ENCODE results near the gene MAPK10. TPM values are rescaled to one million over a fixed set of nuclear protein-coding genes. Genes with fewer than 3 reads are reported as not detected.
A peak's percentile ranks its signal among the peaks of the same experiment; 100 is the strongest.
"Not testable (repeated sequence)": the region's sequence is repeated elsewhere in the genome, so short reads cannot be mapped to it uniquely, and the experiment has no call there.

The MAPK10 gene
- total RNA-seq, 4 donors from 2014 or later, result 2.0 to 16.8 (median 4.1) TPM

DNA sequence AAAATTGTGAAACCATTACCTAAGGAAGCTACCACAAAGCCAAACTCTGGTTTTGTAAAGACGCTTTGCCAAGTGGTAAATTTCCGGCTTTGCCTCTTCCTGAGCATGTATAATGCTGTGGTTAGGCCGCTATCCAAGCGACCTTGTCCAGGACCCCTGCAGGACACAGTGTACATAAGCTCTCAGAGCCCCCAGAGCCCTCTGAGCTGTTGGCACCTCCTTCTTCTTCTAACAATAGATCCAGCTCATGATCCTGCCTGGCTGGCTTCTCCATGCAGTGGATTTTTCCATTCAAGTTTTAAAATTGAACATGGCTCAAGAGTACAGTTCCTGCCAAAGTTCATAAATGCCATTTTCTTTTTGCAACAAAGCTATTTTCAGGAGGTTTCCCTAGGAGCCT lies 326.7 kb downstream of the MAPK10 start:
- 30% methylated on average over 4 of the region's 4 CpGs for WGBS
- no peaks in the 10 kb centered on the region for H3K27me3 ChIP-seq
- H3K27ac ChIP-seq, result peak overlapping the region; percentile 86
- H3K9me3 ChIP-seq, result no peaks in the 10 kb centered on the region
- no peaks in the 10 kb centered on the region for H3K36me3 ChIP-seq
- TF ChIP-seq POLR2A (IDR thresholded peaks at IDR 0.05) (no peak), EP300 (IDR thresholded peaks at IDR 0.05) (no peak), POLR2AphosphoS5 (IDR thresholded peaks at IDR 0.05) (no peak)
- TF ChIP-seq, protein P1, sequence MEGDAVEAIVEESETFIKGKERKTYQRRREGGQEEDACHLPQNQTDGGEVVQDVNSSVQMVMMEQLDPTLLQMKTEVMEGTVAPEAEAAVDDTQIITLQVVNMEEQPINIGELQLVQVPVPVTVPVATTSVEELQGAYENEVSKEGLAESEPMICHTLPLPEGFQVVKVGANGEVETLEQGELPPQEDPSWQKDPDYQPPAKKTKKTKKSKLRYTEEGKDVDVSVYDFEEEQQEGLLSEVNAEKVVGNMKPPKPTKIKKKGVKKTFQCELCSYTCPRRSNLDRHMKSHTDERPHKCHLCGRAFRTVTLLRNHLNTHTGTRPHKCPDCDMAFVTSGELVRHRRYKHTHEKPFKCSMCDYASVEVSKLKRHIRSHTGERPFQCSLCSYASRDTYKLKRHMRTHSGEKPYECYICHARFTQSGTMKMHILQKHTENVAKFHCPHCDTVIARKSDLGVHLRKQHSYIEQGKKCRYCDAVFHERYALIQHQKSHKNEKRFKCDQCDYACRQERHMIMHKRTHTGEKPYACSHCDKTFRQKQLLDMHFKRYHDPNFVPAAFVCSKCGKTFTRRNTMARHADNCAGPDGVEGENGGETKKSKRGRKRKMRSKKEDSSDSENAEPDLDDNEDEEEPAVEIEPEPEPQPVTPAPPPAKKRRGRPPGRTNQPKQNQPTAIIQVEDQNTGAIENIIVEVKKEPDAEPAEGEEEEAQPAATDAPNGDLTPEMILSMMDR (IDR thresholded peaks at IDR 0.05), result no peak
- peaks cover 26% of the 10 kb centered on the region for H3K4me1 ChIP-seq
- peak in 1 of 2 donors; percentile 63 for DNase-seq (ENCODE audit: low spot score in 2 of 2)
- H3K4me3 ChIP-seq, result peak overlapping the region; percentile 18

DNA sequence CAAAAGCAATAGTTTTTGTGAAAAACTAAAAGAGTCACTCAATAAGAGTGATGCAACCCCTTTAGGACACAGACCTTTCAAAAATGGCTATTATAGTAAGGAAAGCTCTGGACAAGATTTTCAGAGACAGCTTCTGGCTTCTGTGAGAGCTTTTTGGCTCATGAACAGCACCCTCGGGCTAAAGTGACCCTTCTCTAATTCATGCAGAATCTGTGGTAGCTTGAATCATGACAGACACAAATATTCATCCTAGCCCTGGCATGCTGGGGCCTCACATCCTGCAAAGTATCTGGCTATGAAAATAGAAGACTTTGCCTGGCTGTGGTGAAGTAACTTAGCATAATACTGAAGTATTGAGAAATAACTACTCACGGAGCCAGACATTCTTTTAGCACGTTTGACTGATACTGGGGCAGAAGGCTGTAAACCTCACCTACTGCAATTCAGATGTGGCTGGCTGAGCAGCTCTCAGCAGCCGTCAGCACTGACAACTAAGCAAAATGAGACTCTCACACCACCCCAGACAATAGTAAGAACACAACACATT lies 327.3 kb downstream of the MAPK10 start:
- H3K9me3 ChIP-seq, result no peaks in the 10 kb centered on the region
- H3K4me1 ChIP-seq, result peaks cover 26% of the 10 kb centered on the region
- DNase-seq (ENCODE audit: low spot score in 2 of 2), result no peak
- TF ChIP-seq, protein P1 (IDR thresholded peaks at IDR 0.05), result no peak
- TF ChIP-seq EP300 (IDR thresholded peaks at IDR 0.05) (no peak), POLR2A (IDR thresholded peaks at IDR 0.05) (no peak), POLR2AphosphoS5 (IDR thresholded peaks at IDR 0.05) (no peak)
- H3K27ac ChIP-seq, result peak overlapping the region; percentile 86
- 9% methylated on average over 4 of the region's 4 CpGs for WGBS
- H3K36me3 ChIP-seq, result no peaks in the 10 kb centered on the region
- H3K27me3 ChIP-seq, result no peaks in the 10 kb centered on the region
- peak overlapping the region; percentile 18 for H3K4me3 ChIP-seq

DNA sequence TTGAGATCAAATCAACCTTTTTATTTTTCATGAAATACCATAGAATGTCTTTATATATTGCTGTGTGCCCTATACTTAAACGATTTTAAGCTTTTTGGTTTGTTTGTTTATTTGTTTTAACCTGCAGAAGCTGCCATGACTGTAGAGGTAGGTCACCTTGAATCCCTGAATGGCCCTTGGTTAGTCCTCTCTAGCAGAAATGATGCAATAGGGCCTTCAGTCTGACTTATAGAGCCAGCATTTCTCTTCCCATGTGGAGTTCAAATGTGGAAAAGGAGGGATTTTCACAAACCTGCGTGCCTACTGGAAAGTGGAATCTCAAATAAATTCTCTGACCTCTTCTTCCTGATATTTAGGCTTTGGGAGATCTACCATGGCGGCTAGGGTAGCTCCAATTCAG lies 327.9 kb downstream of the MAPK10 start:
- Histone ChIP-seq H3K4me1 (peaks cover 26% of the 10 kb centered on the region), H3K4me3 (no peak overlapping the region), H3K36me3 (no peaks in the 10 kb centered on the region), H3K27me3 (no peaks in the 10 kb centered on the region), H3K9me3 (no peaks in the 10 kb centered on the region), H3K27ac (peak overlapping the region; percentile 86)
- TF ChIP-seq EP300 (IDR thresholded peaks at IDR 0.05) (no peak), POLR2AphosphoS5 (IDR thresholded peaks at IDR 0.05) (no peak), POLR2A (IDR thresholded peaks at IDR 0.05) (no peak)
- TF ChIP-seq, protein P1 (IDR thresholded peaks at IDR 0.05), result no peak
- DNase-seq (ENCODE audit: low spot score in 2 of 2), result no peak
- WGBS, result 87% methylated on average over 3 of the region's 3 CpGs

DNA sequence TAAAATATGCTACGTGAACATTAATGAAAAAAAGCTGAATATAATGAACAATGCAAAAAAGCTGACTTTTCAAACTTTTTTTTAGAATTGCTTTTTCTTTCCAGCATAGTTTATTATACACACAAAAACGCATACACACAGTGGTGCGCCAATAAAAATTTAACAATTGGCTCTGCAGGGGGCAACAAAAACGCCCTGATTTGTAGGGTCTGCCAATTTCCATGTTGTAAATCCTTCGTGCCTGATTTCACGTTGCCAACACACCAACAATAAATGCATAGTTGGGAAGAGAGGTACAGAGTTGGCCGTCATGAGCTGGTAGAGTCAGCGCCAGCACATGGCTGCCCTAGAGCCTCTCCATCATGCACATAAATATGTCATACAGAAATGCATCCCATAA lies 333.1 kb downstream of the MAPK10 start:
- no peaks in the 10 kb centered on the region for H3K27me3 ChIP-seq
- no peak overlapping the region for H3K4me3 ChIP-seq
- WGBS, result 76% methylated on average over 8 of the region's 8 CpGs
- TF ChIP-seq POLR2AphosphoS5 (IDR thresholded peaks at IDR 0.05) (no peak), EP300 (IDR thresholded peaks at IDR 0.05) (no peak), POLR2A (IDR thresholded peaks at IDR 0.05) (no peak)
- TF ChIP-seq, protein P1 (IDR thresholded peaks at IDR 0.05), result no peak
- no peaks in the 10 kb centered on the region for H3K9me3 ChIP-seq
- no peak overlapping the region for H3K27ac ChIP-seq
- no peaks in the 10 kb centered on the region for H3K4me1 ChIP-seq
- no peaks in the 10 kb centered on the region for H3K36me3 ChIP-seq
- DNase-seq (ENCODE audit: low spot score in 2 of 2), result no peak

DNA sequence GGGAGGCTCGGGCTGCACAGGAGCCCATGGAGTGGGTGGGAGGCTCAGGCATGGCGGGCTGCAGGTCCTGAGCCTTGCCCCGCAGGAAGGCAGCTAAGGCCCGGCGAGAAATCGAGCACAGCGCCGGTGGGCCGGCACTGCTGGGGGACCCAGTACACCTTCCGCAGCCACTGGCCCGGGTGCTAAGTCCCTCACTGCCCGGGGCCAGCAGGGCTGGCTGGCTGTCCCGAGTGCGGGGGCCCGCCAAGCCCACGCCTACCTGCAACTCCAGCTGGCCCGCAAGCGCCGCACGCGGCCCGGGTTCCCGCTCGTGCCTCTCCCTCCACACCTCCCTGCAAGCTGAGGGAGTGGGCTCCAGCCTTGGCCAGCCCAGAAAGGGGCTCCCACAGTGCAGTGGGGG lies 338.2 kb downstream of the MAPK10 start:
- not testable (repeated sequence) for H3K9me3 ChIP-seq; DNase-seq (ENCODE audit: low spot score in 2 of 2); H3K27ac ChIP-seq; H3K4me1 ChIP-seq; H3K27me3 ChIP-seq; H3K4me3 ChIP-seq; H3K36me3 ChIP-seq
- 100% methylated on average over 7 of the region's 24 CpGs for WGBS

DNA sequence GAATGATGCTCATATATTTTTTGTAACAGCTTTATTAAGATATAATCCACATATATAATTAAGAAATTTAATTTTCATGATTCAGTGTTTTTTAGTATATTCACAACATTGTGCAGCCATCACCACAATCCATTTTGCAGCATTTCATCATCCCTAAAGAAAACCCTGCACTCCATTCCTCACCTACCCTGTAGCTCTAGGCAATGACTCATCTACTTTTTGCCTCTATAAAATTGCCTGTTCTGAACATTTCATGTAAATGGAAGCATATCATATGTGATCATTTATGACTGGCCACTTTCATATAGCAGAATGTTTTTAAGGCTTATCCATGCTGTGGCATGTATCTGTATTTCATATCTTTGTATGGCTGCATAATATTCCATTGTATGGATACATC lies 339.9 kb downstream of the MAPK10 start:
- Histone ChIP-seq H3K4me1 (no peaks in the 10 kb centered on the region), H3K36me3 (no peaks in the 10 kb centered on the region), H3K4me3 (no peak overlapping the region), H3K27me3 (no peaks in the 10 kb centered on the region), H3K9me3 (no peaks in the 10 kb centered on the region), H3K27ac (no peak overlapping the region)
- TF ChIP-seq EP300 (IDR thresholded peaks at IDR 0.05) (no peak), POLR2A (IDR thresholded peaks at IDR 0.05) (no peak), POLR2AphosphoS5 (IDR thresholded peaks at IDR 0.05) (no peak)
- TF ChIP-seq, protein P1 (IDR thresholded peaks at IDR 0.05), result no peak
- DNase-seq (ENCODE audit: low spot score in 2 of 2), result no peak
